Activated CD4-positive, CD25-positive, alpha-beta regulatory T cell treated with anti-CD3 and anti-CD28 coated beads, Interleukin-2, amount 50 U/mL, for 24 hours (primary cell): ENCODE results near the gene ADAMTS4.

ENCODE experiments used
- ATAC-seq, 2 donors: fragments of 150-1000 bp; cut with Tn5 transposase; one replicate each; pipeline ENCODE4 v1.10.0; 2021; ENCODE audit warnings: mild to moderate bottlenecking in 1 of 2, moderate library complexity in 1 of 2

Gene ADAMTS4

GRCh38 chr1:161171191-161171590, 27.7 kb downstream of the ADAMTS4 start:
- ATAC-seq = no peak

GRCh38 chr1:161168906-161169305, 29.9 kb downstream of the ADAMTS4 start:
- ATAC-seq = no peak

- no peak for ATAC-seq
These were observed 31.9 kb downstream of the ADAMTS4 start for GRCh38 chr1:161166669-161167548.

GRCh38 chr1:161165742-161166668, 32.8 kb downstream of the ADAMTS4 start, which contains the start of gene PPOX:
TSS of gene PPOX (plus strand) at chr1:161166426. CDS start at chr1:161166848, 422 bp downstream.
- ATAC-seq = peak; percentile 96 to 98

- no peak for ATAC-seq
These were observed 33.8 kb downstream of the ADAMTS4 start for GRCh38 chr1:161164901-161165610.

GRCh38 chr1:161163793-161164192, 35.1 kb downstream of the ADAMTS4 start:
- ATAC-seq = no peak

- no peak for ATAC-seq
These were observed 36.0 kb downstream of the ADAMTS4 start for GRCh38 chr1:161162806-161163205.

GRCh38 chr1:161162052-161162451, 36.8 kb downstream of the ADAMTS4 start:
- ATAC-seq = no peak

- no peak for ATAC-seq
These were observed 37.2 kb downstream of the ADAMTS4 start for GRCh38 chr1:161161652-161162051.

- ATAC-seq = no peak
These were observed 38.1 kb downstream of the ADAMTS4 start for GRCh38 chr1:161160671-161161145.

GRCh38 chr1:161159913-161160243, 39.0 kb downstream of the ADAMTS4 start:
- ATAC-seq = no peak

GRCh38 chr1:161159087-161159912, 39.6 kb downstream of the ADAMTS4 start, which contains the start of gene USP21:
TSS of gene USP21 (plus strand) at chr1:161159500. CDS start at chr1:161160641, 1,141 bp downstream.
- peak; percentile 91 for ATAC-seq

GRCh38 chr1:161158316-161159010, 40.4 kb downstream of the ADAMTS4 start:
- no peak for ATAC-seq

GRCh38 chr1:161157867-161158266, 41.0 kb downstream of the ADAMTS4 start:
- ATAC-seq = no peak

GRCh38 chr1:161153682-161154337, 45.0 kb downstream of the ADAMTS4 start, which contains the start of gene UFC1:
TSS of gene UFC1 (plus strand) at chr1:161153978. CDS start at chr1:161153998, 20 bp downstream.
- peak; percentile 92 to 96 for ATAC-seq

- ATAC-seq = peak in 1 of 2 donors; percentile 2
These were observed 45.7 kb downstream of the ADAMTS4 start for GRCh38 chr1:161153176-161153575.

GRCh38 chr1:161145832-161146231, 53.0 kb downstream of the ADAMTS4 start:
- no peak for ATAC-seq

- ATAC-seq = no peak
These were observed 58.0 kb downstream of the ADAMTS4 start for GRCh38 chr1:161140755-161141400.

- peak in 1 of 2 donors; percentile 17 for ATAC-seq
These were observed 59.1 kb downstream of the ADAMTS4 start for GRCh38 chr1:161139766-161140165.

GRCh38 chr1:161138431-161138830, 60.4 kb downstream of the ADAMTS4 start:
- ATAC-seq = no peak
